Ovary (tissue), 3 donors: ENCODE results near the gene WDR86.

Experiments
- EP300 ChIP-seq: sonication (generic); formaldehyde crosslinking; IDR thresholded peaks from one replicate; pipeline ENCODE4 v1.6.1; 2017; ENCODE audit warnings: antibody characterized with exemption
- POLR2A ChIP-seq: fragments of 450-650 bp; IDR thresholded peaks from one replicate; pipeline ENCODE4 v1.6.1; 2017; ENCODE audit warnings: antibody characterized with exemption, mild to moderate bottlenecking, moderate library complexity
- TF ChIP-seq, protein P1 (sequence below), 3 donors: fragments of 450-650 bp in 2 of 3; fragments of 200-600 bp in 1 of 3; IDR thresholded peaks; one replicate each; pipeline versions ENCODE4 v1.5.1 to v1.8.0; 2016 to 2022; ENCODE audit warnings: antibody characterized with exemption in 3 of 3, mild to moderate bottlenecking in 1 of 3
- donor health status: DM: no; HTN: no; CAD: no.

DNA sequence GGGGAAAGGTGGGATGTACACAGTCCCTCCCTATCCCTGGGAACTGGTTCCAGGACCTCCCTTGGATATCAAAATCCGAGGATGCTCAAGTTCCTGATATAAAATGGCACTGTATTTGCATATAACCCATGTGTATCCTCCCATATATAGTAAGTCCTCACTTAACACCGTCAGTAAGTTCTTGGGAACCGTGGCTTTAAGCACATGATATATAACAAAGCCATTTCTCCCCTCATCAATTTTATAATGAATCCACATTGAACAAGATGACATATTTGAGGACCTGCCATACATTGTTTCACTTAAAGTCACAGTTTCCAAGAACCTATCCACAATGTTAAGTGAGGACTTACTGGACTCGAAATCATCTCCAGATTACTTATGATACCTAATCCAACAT is 24.7 kb upstream of the WDR86 start:
- TF ChIP-seq, protein P1, sequence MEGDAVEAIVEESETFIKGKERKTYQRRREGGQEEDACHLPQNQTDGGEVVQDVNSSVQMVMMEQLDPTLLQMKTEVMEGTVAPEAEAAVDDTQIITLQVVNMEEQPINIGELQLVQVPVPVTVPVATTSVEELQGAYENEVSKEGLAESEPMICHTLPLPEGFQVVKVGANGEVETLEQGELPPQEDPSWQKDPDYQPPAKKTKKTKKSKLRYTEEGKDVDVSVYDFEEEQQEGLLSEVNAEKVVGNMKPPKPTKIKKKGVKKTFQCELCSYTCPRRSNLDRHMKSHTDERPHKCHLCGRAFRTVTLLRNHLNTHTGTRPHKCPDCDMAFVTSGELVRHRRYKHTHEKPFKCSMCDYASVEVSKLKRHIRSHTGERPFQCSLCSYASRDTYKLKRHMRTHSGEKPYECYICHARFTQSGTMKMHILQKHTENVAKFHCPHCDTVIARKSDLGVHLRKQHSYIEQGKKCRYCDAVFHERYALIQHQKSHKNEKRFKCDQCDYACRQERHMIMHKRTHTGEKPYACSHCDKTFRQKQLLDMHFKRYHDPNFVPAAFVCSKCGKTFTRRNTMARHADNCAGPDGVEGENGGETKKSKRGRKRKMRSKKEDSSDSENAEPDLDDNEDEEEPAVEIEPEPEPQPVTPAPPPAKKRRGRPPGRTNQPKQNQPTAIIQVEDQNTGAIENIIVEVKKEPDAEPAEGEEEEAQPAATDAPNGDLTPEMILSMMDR (IDR thresholded peaks at IDR 0.05): no peak
- TF ChIP-seq POLR2A (no peak), EP300 (no peak)
